Fibroblast of lung (primary cell): ENCODE data around the gene ZSCAN5C. TPM values are rescaled to one million over a fixed set of nuclear protein-coding genes. Genes with fewer than 3 reads are reported as not detected.
"Not testable (repeated sequence)": the region's sequence is repeated elsewhere in the genome, so short reads cannot be mapped to it uniquely, and the experiment has no call there.

Experiments
- DNase-seq, 2 donors: peaks; one replicate each; pipeline versions ENCODE4 v3.0.0 to v3.0.0-alpha.2; 2010; ENCODE audit warnings: low read depth in 2 of 2
- H2AFZ ChIP-seq: 2 replicates; pipeline ENCODE4 v1.5.1; 2012; ENCODE audit warnings: low read length, control low read depth, inconsistent platforms
- H3K27ac ChIP-seq: 2 replicates; pipeline ENCODE4 v1.5.1; 2011; ENCODE audit warnings: low read length, control low read depth; ENCODE audit not compliant: insufficient read depth
- H3K27me3 ChIP-seq: 2 replicates; pipeline ENCODE4 v1.5.1; 2011; ENCODE audit warnings: mild to moderate bottlenecking, low read length; ENCODE audit not compliant: control insufficient read depth, insufficient read depth
- H3K36me3 ChIP-seq: 2 replicates; pipeline ENCODE4 v1.5.1; 2011; ENCODE audit warnings: low read length; ENCODE audit not compliant: control insufficient read depth, insufficient read depth
- H3K4me1 ChIP-seq: 2 replicates; pipeline ENCODE4 v1.5.1; 2011; ENCODE audit warnings: low read length; ENCODE audit not compliant: control insufficient read depth, insufficient read depth; ENCODE audit errors: extremely low read depth
- H3K4me2 ChIP-seq: 2 replicates; pipeline ENCODE4 v1.5.1; 2011; ENCODE audit warnings: low read length, control low read depth; ENCODE audit not compliant: insufficient read depth; ENCODE audit errors: extremely low read depth
- H3K4me3 ChIP-seq, 4 experiments: fragments of 200-600 bp in 1 of 4; sonication (generic) in 1 of 4; replicated peaks in 1 of 4; 2 replicates each; pipeline ENCODE4 v1.5.1; 2011 to 2016; ENCODE audit warnings: low read length in 4 of 4, low read depth in 3 of 4, mild to moderate bottlenecking in 3 of 4, control low read depth in 2 of 4, inconsistent platforms in 1 of 4, mixed read lengths in 1 of 4; ENCODE audit not compliant: insufficient read depth in 1 of 4; ENCODE audit errors: control extremely low read depth in 1 of 4
- H3K79me2 ChIP-seq: 2 replicates; pipeline ENCODE4 v1.5.1; 2012; ENCODE audit warnings: mild to moderate bottlenecking, low read length, inconsistent platforms; ENCODE audit not compliant: control insufficient read depth, insufficient read depth
- H3K9ac ChIP-seq: 2 replicates; pipeline ENCODE4 v1.5.1; 2011; ENCODE audit warnings: mild to moderate bottlenecking, low read length, control low read depth; ENCODE audit not compliant: insufficient read depth
- H3K9me3 ChIP-seq: 2 replicates; pipeline ENCODE4 v1.5.1; 2012; ENCODE audit warnings: low read depth, low read length; ENCODE audit not compliant: control insufficient read depth, insufficient read depth
- H4K20me1 ChIP-seq: 2 replicates; pipeline ENCODE4 v1.5.1; 2011; ENCODE audit warnings: low read length; ENCODE audit not compliant: control insufficient read depth, insufficient read depth; ENCODE audit errors: extremely low read depth
- CTCF ChIP-seq, 2 donors: IDR thresholded peaks in 1 of 2; conservative IDR thresholded peaks in 1 of 2; 1 replicate in 1 of 2; 2 replicates in 1 of 2; pipeline ENCODE4 v1.5.1; 2011 to 2012; ENCODE audit warnings: low read length in 2 of 2, control low read depth in 1 of 2, inconsistent platforms in 1 of 2, low read depth in 1 of 2, mild to moderate bottlenecking in 1 of 2
- EZH2 ChIP-seq: IDR thresholded peaks from 2 replicates; pipeline ENCODE4 v1.5.1; 2012; ENCODE audit warnings: low read length, control low read depth, mild to moderate bottlenecking; ENCODE audit errors: missing control alignments
- polyA plus RNA-seq, 2 donors: library from polyadenylated mRNA; depleted of rRNA in 1 of 2; stranded (reverse) in 1 of 2; unstranded in 1 of 2; fragments of >200 nt; gene quantifications; 2 replicates each; pipeline ENCODE4 v1.2.1, GENCODE V29; 2011 to 2012; ENCODE audit warnings: missing spikeins in 1 of 2
- total RNA-seq: library from RNA; depleted of rRNA; stranded (reverse); fragments of >200 nt; gene quantifications from 2 replicates; pipeline ENCODE4 v1.2.1, GENCODE V29; 2014

The ZSCAN5C gene
- total and polyA plus RNA-seq, 2 donors (not counting 1 experiment from before 2014, with no cell fraction given): not detected

- H3K9me3 ChIP-seq, H4K20me1 ChIP-seq, H3K4me3 ChIP-seq, H3K79me2 ChIP-seq, H3K36me3 ChIP-seq, DNase-seq, H3K9ac ChIP-seq, H3K27ac ChIP-seq, H3K4me2 ChIP-seq, H3K27me3 ChIP-seq, H2AFZ ChIP-seq, H3K4me1 ChIP-seq: not testable (repeated sequence)
- TF ChIP-seq CTCF (conservative IDR thresholded peaks at IDR 0.05 in 1 of 2, IDR thresholded peaks at IDR 0.05 in 1 of 2; ENCODE audit: low read depth in 1 of 2, low read length in 2 of 2): peak; percentile 21 to 22
Measured at GRCh38 chr19:56221442-56221841, 19.4 kb downstream of the ZSCAN5C start.

- no peaks in the 10 kb centered on the region for H3K9me3 ChIP-seq
- TF ChIP-seq CTCF (conservative IDR thresholded peaks at IDR 0.05 in 1 of 2, IDR thresholded peaks at IDR 0.05 in 1 of 2; ENCODE audit: low read depth in 1 of 2, low read length in 2 of 2) (no peak), EZH2 (no peak)
Measured at GRCh38 chr19:56221851-56222250, 19.8 kb downstream of the ZSCAN5C start.

GRCh38 chr19:56222901-56223300 lies 20.8 kb downstream of the ZSCAN5C start:
- Histone ChIP-seq H3K4me3 (no peak overlapping the region), H2AFZ (no peak overlapping the region), H3K36me3 (no peaks in the 10 kb centered on the region), H3K4me1 (no peaks in the 10 kb centered on the region), H3K27ac (no peak overlapping the region), H4K20me1 (no peaks in the 10 kb centered on the region), H3K79me2 (no peaks in the 10 kb centered on the region), H3K9ac (no peak overlapping the region), H3K27me3 (no peaks in the 10 kb centered on the region), H3K4me2 (no peak overlapping the region), H3K9me3 (no peaks in the 10 kb centered on the region)
- TF ChIP-seq CTCF (conservative IDR thresholded peaks at IDR 0.05 in 1 of 2, IDR thresholded peaks at IDR 0.05 in 1 of 2; ENCODE audit: low read depth in 1 of 2, low read length in 2 of 2) (no peak), EZH2 (no peak)
- DNase-seq: no peak

More at GRCh38 chr19:56221851-56222250, 19.8 kb downstream of the ZSCAN5C start:
- H3K4me3 ChIP-seq: no peak overlapping the region
- no peak for DNase-seq
- no peak overlapping the region for H3K4me2 ChIP-seq
- H2AFZ ChIP-seq: no peak overlapping the region
- H3K27me3 ChIP-seq: no peaks in the 10 kb centered on the region
- H3K27ac ChIP-seq: no peak overlapping the region
- no peaks in the 10 kb centered on the region for H3K36me3 ChIP-seq
- no peaks in the 10 kb centered on the region for H3K79me2 ChIP-seq
- no peak overlapping the region for H3K9ac ChIP-seq
- no peaks in the 10 kb centered on the region for H3K4me1 ChIP-seq
- no peaks in the 10 kb centered on the region for H4K20me1 ChIP-seq
